ENCODE data around the gene CSPG4.
"Not testable (repeated sequence)": the region's sequence is repeated elsewhere in the genome, so short reads cannot be mapped to it uniquely, and the experiment has no call there.

DNA sequence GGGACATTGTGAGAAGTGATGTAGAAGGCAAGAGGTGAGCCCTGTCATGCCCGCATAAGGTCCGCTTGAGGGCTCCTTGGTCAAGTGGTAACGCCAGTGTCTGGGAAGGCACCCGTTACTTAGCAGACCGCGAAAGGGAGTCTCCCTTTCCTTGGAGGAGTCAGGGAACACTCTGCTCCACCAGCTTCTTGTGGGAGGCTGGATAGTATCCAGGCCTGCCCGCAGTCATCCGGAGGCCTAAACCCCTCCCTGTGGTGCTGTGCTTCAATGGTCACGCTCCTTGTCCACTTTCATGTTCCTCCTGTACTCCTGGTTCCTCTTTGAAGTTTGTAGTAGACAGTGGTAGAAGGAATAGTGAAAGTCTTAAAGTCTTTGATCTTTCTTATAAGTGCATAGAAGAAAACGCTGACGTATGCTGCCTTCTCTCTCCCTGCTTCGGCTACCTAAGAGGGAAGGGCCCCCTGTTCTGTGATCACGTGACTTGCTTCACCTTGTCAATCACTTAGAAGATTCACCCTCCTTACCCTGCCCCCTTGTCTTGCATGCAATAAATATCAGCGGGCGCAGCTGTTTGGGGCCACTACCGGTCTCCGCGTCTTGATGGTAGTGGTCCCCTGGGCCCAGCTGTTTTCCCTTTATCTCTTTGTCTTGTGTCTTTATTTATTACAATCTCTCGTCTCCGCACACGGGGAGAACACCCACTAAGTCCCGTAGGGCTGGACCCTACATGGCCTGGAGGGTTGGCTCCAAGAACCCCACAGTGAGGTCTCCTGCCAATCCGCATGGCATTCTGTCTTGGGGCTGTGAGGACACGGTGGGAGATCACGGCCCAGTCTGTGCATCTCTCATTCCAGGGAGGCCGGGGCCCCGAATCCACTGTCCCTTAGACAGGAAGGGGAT lies 22.5 kb upstream of the CSPG4 start:
- peak in 1 of 3 donors; percentile 42 for TF ChIP-seq POLR2AphosphoS5 (IDR thresholded peaks at IDR 0.05)
- TF ChIP-seq, protein P1, sequence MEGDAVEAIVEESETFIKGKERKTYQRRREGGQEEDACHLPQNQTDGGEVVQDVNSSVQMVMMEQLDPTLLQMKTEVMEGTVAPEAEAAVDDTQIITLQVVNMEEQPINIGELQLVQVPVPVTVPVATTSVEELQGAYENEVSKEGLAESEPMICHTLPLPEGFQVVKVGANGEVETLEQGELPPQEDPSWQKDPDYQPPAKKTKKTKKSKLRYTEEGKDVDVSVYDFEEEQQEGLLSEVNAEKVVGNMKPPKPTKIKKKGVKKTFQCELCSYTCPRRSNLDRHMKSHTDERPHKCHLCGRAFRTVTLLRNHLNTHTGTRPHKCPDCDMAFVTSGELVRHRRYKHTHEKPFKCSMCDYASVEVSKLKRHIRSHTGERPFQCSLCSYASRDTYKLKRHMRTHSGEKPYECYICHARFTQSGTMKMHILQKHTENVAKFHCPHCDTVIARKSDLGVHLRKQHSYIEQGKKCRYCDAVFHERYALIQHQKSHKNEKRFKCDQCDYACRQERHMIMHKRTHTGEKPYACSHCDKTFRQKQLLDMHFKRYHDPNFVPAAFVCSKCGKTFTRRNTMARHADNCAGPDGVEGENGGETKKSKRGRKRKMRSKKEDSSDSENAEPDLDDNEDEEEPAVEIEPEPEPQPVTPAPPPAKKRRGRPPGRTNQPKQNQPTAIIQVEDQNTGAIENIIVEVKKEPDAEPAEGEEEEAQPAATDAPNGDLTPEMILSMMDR (IDR thresholded peaks at IDR 0.05) = not testable (repeated sequence)
- not testable (repeated sequence) for TF ChIP-seq EP300 (IDR thresholded peaks at IDR 0.05; ENCODE audit: low read depth); POLR2A (IDR thresholded peaks at IDR 0.05)
